GM12801 (cell line): ENCODE measurements around the gene NXPH1.

Source experiments
- CTCF ChIP-seq: IDR thresholded peaks from one replicate; pipeline ENCODE4 v1.5.1; 2011; ENCODE audit warnings: control low read depth; ENCODE audit not compliant: insufficient read length; ENCODE audit errors: extremely low read depth

Gene NXPH1

DNA sequence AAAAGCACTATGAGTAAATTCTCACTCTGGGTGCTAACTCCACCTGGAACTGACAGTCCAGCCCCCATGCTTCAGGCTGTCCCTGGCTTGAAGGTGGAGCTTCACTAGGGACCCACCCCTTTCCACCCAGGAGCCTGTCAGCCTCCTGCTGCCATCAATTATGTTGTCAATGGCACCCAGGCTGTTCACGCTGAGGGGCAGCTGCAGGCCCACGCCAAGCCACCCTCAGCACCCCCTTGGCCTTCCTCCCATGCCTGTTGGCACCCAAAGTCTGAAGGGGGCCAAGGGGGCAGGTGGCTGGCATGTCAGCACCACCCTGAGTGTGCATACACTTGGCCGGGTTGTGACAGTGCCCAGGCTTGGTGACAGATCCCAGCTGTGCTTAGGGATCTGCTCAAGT, 149.3 kb downstream of the NXPH1 start:
- no peak for TF ChIP-seq CTCF

DNA sequence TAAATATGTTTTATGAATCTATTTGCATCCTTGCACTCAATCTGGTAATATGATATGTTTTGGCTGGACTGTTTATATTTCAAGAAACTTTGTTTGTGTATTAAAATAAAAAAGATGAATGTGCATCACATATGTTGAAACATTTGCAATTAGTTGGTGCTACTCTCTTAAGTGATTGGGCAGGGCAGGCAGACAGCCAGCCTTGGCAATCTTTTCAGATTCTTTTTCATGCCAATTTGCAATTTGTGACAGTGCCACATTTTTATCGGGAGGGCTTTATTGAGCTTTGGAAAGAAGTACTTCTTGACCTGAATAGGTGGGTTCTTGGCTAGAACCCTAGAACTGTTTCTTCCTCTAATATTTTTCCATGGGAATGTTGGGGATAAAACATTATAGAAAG, 152.2 kb downstream of the NXPH1 start:
- no peak for TF ChIP-seq CTCF

GRCh38 chr7:8590225-8590624, 156.8 kb downstream of the NXPH1 start:
- no peak for TF ChIP-seq CTCF

DNA sequence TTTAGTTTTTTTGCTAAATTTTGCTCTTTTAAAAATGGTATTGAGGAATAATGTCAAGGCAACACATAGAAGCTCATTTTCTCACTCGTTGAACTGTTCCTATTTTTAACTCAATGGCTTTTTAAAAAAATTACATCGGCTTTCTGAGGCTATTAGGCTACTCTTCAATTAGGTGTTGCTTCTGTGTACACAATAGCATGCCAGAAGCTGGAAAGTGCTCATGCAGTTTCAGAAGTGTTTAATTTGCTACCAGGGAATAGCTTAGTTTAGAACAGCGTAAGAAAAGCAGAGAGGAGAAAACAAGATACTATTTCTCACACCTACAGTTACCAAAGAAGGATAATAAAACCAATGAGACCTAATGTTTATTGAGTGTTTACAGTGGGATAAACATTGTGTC, 157.4 kb downstream of the NXPH1 start:
- no peak for TF ChIP-seq CTCF

DNA sequence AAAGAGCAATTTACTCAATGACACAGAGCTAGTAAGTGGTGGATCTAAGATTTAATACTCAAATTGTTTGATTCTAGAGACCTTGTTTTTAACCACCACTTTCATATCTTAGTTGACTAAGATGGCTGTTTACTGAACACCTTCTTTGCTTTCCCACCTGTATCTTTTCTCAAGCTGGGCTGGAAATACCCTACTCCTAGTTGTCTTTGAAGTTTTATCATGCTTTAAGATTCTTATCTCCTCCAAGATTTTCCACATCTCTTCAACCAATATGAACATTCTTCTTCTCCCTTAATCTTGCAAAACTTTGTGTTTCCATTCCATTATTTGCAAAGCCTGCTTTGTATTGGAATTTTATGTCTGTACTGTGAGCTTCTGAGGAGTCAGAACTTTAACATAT, 157.9 kb downstream of the NXPH1 start:
- TF ChIP-seq CTCF: no peak

GRCh38 chr7:8592167-8592566, 158.8 kb downstream of the NXPH1 start:
- TF ChIP-seq CTCF: no peak

- TF ChIP-seq CTCF: no peak
These were observed 160.7 kb downstream of the NXPH1 start for GRCh38 chr7:8594115-8594514.

GRCh38 chr7:8597565-8597964, 164.2 kb downstream of the NXPH1 start:
- TF ChIP-seq CTCF: no peak
